NCI-H345 treated with DMSO at 0.1 percent for 48 hours (cell line): ENCODE data around the gene ABTB2.
A peak's percentile ranks its signal among the peaks of the same experiment; 100 is the strongest.

Experiments
- DNase-seq: peaks from one replicate; lab custom pipeline; 2025; ENCODE audit not compliant: unreplicated experiment; lab: John Stamatoyannopoulos, UW

Gene ABTB2

GRCh38 chr11:34292546-34292945 lies 65.3 kb downstream of the ABTB2 start:
- no peak for DNase-seq

GRCh38 chr11:34292111-34292510 lies 65.7 kb downstream of the ABTB2 start:
- no peak for DNase-seq

GRCh38 chr11:34290926-34291325 lies 66.9 kb downstream of the ABTB2 start:
- DNase-seq, result no peak

GRCh38 chr11:34288492-34288891 lies 69.3 kb downstream of the ABTB2 start:
- no peak for DNase-seq

- DNase-seq, result peak; percentile 42
These were observed 72.9 kb downstream of the ABTB2 start for GRCh38 chr11:34284811-34285481.

GRCh38 chr11:34284156-34284555 lies 73.7 kb downstream of the ABTB2 start:
- no peak for DNase-seq

GRCh38 chr11:34280945-34281872 lies 76.6 kb downstream of the ABTB2 start:
- DNase-seq, result no peak

GRCh38 chr11:34278693-34279297 lies 79.0 kb downstream of the ABTB2 start:
- DNase-seq, result no peak

GRCh38 chr11:34278175-34278574 lies 79.6 kb downstream of the ABTB2 start:
- no peak for DNase-seq

- DNase-seq, result no peak
These were observed 80.6 kb downstream of the ABTB2 start for GRCh38 chr11:34277171-34277570.

- DNase-seq, result no peak
These were observed 81.4 kb downstream of the ABTB2 start for GRCh38 chr11:34276352-34276864.

- DNase-seq, result no peak
These were observed 82.3 kb downstream of the ABTB2 start for GRCh38 chr11:34275486-34275885.

- DNase-seq, result no peak
These were observed 83.0 kb downstream of the ABTB2 start for GRCh38 chr11:34274712-34275398.

- DNase-seq, result no peak
These were observed 84.7 kb downstream of the ABTB2 start for GRCh38 chr11:34273099-34273498.

- no peak for DNase-seq
These were observed 86.1 kb downstream of the ABTB2 start for GRCh38 chr11:34271727-34272126.

- no peak for DNase-seq
These were observed 87.1 kb downstream of the ABTB2 start for GRCh38 chr11:34270711-34271110.

GRCh38 chr11:34269694-34270245 lies 88.0 kb downstream of the ABTB2 start:
- no peak for DNase-seq

GRCh38 chr11:34268906-34269430 lies 88.8 kb downstream of the ABTB2 start:
- DNase-seq, result no peak

GRCh38 chr11:34267417-34267816 lies 90.4 kb downstream of the ABTB2 start:
- DNase-seq, result no peak

- DNase-seq, result no peak
These were observed 90.8 kb downstream of the ABTB2 start for GRCh38 chr11:34267013-34267412.
